G401 (cell line): ENCODE results near the gene CDA. TPM values are rescaled to one million over a fixed set of nuclear protein-coding genes. Genes with fewer than 3 reads are reported as not detected.

Experiments
- DNase-seq: peaks from one replicate; pipeline ENCODE4 v3.0.0-alpha.2; 2015; ENCODE audit warnings: low spot score
- in situ Hi-C: cut with HindIII; loops from 2 replicates; pipeline ENCODE4 v1.10.0; 2016; ENCODE audit warnings: low sequenced_read_pairs, mixed read lengths
- total RNA-seq: library from RNA; depleted of rRNA; stranded (reverse); fragments of >200 nt; shearing (Covaris generic); gene quantifications from 2 replicates; pipeline ENCODE4 v1.2.3, GENCODE V29; 2014; rRNA removed

CDA gene
- total RNA-seq, 1 experiment from 2014 or later: not detected

DNA sequence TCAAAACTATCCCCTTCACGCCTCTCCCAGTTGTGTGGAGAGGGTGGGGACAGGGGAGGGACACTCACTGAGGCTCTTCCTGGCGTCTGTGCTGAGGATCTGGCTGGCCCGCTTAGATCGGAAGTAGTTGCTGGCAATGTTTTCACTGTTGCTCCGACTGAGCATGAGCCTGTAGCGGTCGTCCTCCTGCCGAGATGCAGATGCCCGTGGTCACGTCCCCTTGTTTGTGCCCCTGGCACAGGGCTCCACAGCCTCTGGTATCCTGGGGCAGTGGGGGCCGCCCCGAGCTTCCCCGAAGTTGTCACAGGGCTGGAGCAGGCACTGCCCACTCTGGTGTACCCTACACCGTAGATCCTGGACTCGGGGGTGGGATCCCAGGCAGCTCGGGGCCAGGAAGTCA is 77.2 kb downstream of the CDA start:
- in situ Hi-C loops: no loop called here
- DNase-seq: no peak

DNA sequence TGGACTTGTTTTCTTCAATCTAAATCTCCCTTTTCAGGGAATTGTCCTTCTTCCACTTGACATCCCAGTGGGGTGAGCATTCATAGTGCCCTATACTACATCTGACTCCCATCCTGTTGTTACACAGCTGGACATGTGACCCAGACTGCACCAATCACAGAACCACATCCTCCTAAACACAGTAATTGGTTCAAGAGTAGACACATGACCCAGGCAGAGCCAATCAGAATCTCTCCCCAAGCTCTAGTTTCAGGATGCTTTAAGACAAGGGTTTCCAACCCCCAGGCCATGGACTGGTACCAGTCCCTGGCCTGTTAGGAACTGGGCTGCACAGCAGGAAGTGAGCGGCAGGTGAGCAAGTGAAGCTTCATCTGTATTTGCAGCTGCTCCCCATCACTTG is 77.9 kb downstream of the CDA start:
- in situ Hi-C loops: no loop called here
- DNase-seq: no peak

Other genes with a start within 250 kb of the CDA start
- not detected in 2 replicates for gene CAMK2N1, start 102.9 kb upstream of the CDA start, total RNA-seq
- gene MUL1, start 80.9 kb upstream of the CDA start, total RNA-seq: 13.3 and 22.3 TPM in 2 replicates
- gene FAM43B, start 36.5 kb upstream of the CDA start, total RNA-seq: 0.31 and 1.4 TPM in 2 replicates
- 53.3 and 57.1 TPM in 2 replicates for gene PINK1, start 44.4 kb downstream of the CDA start, total RNA-seq
- gene DDOST, start 72.3 kb downstream of the CDA start, total RNA-seq: 389 and 401 TPM in 2 replicates
- 0.43 and 1.4 TPM in 2 replicates for gene KIF17, start 128.9 kb downstream of the CDA start, total RNA-seq
- gene SH2D5, start 143.6 kb downstream of the CDA start, total RNA-seq: 37.6 and 44.9 TPM in 2 replicates
- 194 and 276 TPM in 2 replicates for gene HP1BP3, start 198.2 kb downstream of the CDA start, total RNA-seq